Brain microvascular endothelial cell (primary cell): Measurements from ENCODE around the gene CMTM6.

ENCODE experiments used
- DNase-seq: peaks from one replicate; pipeline ENCODE4 v3.0.0-alpha.2; 2020
- H3K27ac ChIP-seq: fragments of 250-450 bp; sonication (Bioruptor Pico); 2 replicates; pipeline ENCODE4 v1.5.1; 2020; ENCODE audit warnings: mild to moderate bottlenecking, moderate library complexity
- H3K27me3 ChIP-seq: fragments of 250-450 bp; sonication (Bioruptor Pico); replicated peaks from 2 replicates; pipeline ENCODE4 v1.5.1; 2020; ENCODE audit warnings: mild to moderate bottlenecking
- H3K36me3 ChIP-seq: fragments of 250-450 bp; sonication (Bioruptor Pico); replicated peaks from 2 replicates; pipeline ENCODE4 v1.5.1; 2020; ENCODE audit warnings: mild to moderate bottlenecking
- H3K4me3 ChIP-seq: 2 replicates; pipeline ENCODE4 v1.5.1; 2011; ENCODE audit warnings: low read depth, mild to moderate bottlenecking, control low read depth, low read length, moderate library complexity
- CTCF ChIP-seq: IDR thresholded peaks from 2 replicates; pipeline ENCODE4 v1.5.1; 2011; ENCODE audit warnings: low read depth, mild to moderate bottlenecking, moderate library complexity, low read length, control low read depth, inconsistent platforms; ENCODE audit errors: missing control alignments
- in situ Hi-C: cut with HindIII; loops from 2 replicates; pipeline ENCODE4 v1.10.0; 2017; ENCODE audit warnings: low sequenced_read_pairs, low pct_ligation_motif_present

Gene CMTM6

DNA sequence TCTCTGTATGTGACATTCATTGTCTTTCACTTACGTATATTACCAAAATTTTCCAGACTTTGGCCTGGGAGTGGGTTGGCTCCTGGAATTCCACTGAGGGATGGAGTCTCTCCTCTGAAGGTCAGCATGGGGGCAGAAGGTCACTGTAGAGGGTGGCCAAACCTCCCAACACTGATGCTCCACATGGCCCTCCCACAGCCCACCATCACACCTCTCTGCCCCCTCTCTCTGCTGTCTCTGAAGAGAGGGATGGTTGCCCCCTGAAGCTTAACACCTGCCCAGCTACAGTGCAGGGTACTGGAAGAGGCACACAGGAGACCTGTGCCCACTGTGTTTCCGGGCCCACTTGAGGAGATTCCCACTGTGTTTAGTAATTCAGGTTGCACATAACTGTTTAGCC lies 52.2 kb downstream of the CMTM6 start:
- Histone ChIP-seq H3K4me3 (no peak overlapping the region), H3K36me3 (peaks cover 3% of the 10 kb centered on the region), H3K27me3 (no peaks in the 10 kb centered on the region), H3K27ac (no peak overlapping the region)
- DNase-seq = no peak
- in situ Hi-C loops = no loop called here
- TF ChIP-seq CTCF = no peak

- in situ Hi-C loops = no loop called here
- Histone ChIP-seq H3K27ac (no peak overlapping the region), H3K36me3 (peaks cover 3% of the 10 kb centered on the region), H3K27me3 (no peaks in the 10 kb centered on the region), H3K4me3 (no peak overlapping the region)
- no peak for DNase-seq
- TF ChIP-seq CTCF = no peak
These were observed 53.0 kb downstream of the CMTM6 start for GRCh38 chr3:32449691-32450090.

DNA sequence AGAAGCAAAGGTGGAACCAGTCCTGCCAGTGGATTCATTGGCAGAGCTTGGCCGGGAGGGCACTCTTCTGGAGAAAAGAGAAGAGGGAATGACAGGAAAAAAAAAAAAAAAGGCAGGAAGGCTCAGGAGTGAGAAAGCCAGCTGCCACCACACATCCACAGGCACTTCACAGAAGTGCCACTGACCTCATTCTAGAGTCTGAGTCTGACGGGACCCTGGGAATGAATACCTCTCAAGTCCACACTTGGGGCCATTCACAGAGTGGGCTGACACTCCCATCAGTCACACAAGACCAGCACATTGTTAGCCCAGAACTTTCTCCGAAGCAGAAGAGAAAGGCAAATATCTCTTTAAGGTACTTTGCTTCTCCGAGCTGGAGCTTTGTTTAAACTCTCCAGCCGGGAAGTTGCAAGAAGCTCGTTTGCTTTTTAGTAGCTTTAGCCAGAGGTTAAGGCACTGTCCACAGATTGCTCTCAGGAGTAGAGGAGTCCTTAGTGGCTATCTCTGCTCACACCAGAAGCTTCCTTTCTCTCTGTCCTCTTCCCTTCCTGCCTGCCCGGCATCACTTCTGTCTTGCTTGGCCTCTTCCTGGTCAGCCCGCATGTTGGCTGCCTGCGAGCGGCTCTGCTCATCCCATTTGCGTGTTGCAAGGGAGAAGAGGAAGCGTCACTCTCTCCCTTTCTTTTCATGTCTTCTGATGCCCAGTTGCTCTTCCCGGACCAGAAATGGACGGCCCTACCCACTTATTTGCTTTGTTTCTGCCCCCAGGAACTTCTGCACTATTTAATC lies 53.8 kb downstream of the CMTM6 start:
- no peak for TF ChIP-seq CTCF
- Histone ChIP-seq H3K36me3 (peaks cover 3% of the 10 kb centered on the region), H3K4me3 (no peak overlapping the region), H3K27me3 (no peaks in the 10 kb centered on the region), H3K27ac (no peak overlapping the region)
- in situ Hi-C loops = no loop called here
- DNase-seq = no peak

DNA sequence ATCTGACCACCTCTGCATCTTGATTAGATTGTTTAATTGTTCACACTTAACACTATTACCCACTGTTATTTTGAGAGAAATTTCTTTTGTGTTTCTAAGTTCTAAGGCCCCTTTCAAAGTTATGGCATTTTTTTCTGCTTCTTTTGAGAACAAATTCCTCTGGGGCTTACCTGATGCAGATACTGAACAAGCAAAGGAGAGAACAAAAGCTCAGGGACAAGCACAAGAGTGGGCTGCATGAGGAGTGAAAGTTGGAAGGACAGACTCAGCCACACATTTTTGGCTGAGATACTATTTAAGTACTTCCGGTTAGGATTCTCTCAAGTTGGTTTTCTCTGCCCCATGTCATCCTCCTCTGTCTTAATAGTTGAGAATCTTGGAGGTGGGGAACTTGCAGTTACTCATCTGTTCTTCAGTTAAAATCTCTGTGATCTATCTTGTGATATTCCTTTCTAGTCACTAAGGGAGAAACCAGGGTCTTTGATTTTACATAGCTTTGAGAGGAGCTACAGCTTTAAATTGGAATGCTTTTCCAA lies 54.7 kb downstream of the CMTM6 start:
- H3K36me3 ChIP-seq = peaks cover 3% of the 10 kb centered on the region
- no peak for DNase-seq
- H3K27me3 ChIP-seq = no peaks in the 10 kb centered on the region
- TF ChIP-seq CTCF = no peak
- no peak overlapping the region for H3K4me3 ChIP-seq
- in situ Hi-C loops = no loop called here
- H3K27ac ChIP-seq = no peak overlapping the region

GRCh38 chr3:32443478-32443877 lies 59.2 kb downstream of the CMTM6 start:
- in situ Hi-C loops = no loop called here

More at GRCh38 chr3:32443478-32443877, 59.2 kb downstream of the CMTM6 start:
- Histone ChIP-seq H3K27me3 (no peaks in the 10 kb centered on the region), H3K36me3 (no peaks in the 10 kb centered on the region), H3K4me3 (no peak overlapping the region), H3K27ac (peak overlapping the region; percentile 1)
- peak; percentile 53 for DNase-seq
- no peak for TF ChIP-seq CTCF
